ENCODE results near the gene C11orf58. TPM values are rescaled to one million over a fixed set of nuclear protein-coding genes. Genes with fewer than 3 reads are reported as not detected.

The C11orf58 gene
- 100 to 1,000 TPM; 104 to 111 TPM for total RNA-seq

DNA sequence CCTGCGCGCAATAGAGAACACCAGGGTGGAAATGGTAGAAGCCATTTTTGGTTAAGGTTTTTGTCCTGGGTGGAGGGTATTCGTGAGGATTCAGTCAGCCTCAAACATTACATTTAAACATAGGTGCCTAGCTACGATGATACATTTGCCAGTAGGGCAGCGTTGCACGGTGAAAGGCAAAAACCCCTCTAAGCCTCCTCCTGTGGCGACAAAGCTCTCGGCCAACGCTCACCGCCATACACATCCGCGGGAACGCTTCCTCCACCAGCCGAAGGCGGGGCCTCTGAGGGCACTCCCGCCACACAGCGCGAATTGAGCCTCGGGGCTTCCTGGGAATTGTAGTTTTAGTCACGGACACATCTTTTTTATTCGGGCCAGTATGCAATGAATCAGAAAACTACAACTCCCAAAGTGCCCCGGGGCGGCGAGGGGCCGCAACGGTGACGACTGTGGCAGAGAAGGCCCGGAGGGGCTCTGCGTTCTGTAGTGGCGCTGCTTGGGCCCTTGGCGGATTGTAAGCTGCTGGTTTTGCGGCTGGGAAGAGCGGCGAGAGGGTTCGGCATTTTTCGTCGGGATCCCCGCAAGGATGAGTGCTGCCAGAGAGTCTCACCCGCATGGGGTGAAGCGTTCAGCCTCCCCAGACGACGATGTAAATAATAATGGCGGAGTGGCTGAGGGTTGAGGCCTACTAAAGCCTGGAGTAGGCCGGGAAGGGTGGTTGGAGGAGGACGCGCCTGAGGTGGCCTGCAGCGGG is at the start of gene C11orf58:
Gene C11orf58, plus strand, starts transcription at position 455 of the 754 bp plus-strand sequence. Its CDS starts 132 bp downstream, at position 587.
- Mint-ChIP-seq H3K9me3 (ENCODE audit: insufficient read depth) (no peaks in the 10 kb centered on the region), H3K27ac (peak within 1 kb of the TSS; percentile 80), H3K4me1 (ENCODE audit: low read depth) (peaks cover 17% of the 10 kb centered on the region), H3K27me3 (ENCODE audit: low read depth) (no peaks in the 10 kb centered on the region), H3K4me3 (no peak within 1 kb of the TSS), H3K36me3 (ENCODE audit: low read depth) (peaks cover 14% of the 10 kb centered on the region)
- DNase-seq = peak; percentile 96
- ChIA-PET CTCF (interaction anchor here (1.0 to 4.2 kb wide), 2 partner anchors 11 to 15 kb away, joined by 3 to 21 read pairs; no protein-coding TSS in a partner anchor), POLR2A (interaction anchor here (0.6 to 3.0 kb wide), 8 partner anchors 11 to 340 kb away, joined by 3 to 39 read pairs (median 5); partner anchors contain the start of gene RPS13)
- ATAC-seq = peak; percentile 98

DNA sequence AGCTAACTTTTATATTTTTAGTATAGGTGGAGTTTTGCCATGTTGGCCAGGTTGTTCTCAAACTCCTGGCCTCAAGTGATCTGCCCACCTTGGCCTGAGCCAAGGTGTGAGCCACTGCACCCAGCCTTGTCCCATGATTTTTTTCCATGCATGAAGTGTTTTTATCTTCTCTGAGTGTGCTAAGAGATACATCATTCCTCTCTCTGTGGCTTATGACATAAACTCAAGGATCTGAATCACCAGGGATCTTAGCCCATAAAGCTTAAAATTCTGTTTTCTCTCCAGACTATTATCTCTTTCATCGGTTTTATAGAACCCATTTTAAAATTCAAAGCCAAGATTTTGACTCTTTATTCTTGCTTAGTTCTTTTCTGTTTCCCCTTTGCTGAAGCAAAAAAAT is 48.4 kb upstream of the C11orf58 start:
- Mint-ChIP-seq H3K27me3 (ENCODE audit: low read depth) (peaks cover 6% of the 10 kb centered on the region), H3K27ac (no peak overlapping the region), H3K36me3 (ENCODE audit: low read depth) (no peaks in the 10 kb centered on the region), H3K4me1 (ENCODE audit: low read depth) (no peaks in the 10 kb centered on the region), H3K4me3 (no peak overlapping the region), H3K9me3 (ENCODE audit: insufficient read depth) (no peaks in the 10 kb centered on the region)
- ATAC-seq = no peak
- ChIA-PET CTCF (no interaction called here), POLR2A (no interaction called here)
- DNase-seq = no peak

DNA sequence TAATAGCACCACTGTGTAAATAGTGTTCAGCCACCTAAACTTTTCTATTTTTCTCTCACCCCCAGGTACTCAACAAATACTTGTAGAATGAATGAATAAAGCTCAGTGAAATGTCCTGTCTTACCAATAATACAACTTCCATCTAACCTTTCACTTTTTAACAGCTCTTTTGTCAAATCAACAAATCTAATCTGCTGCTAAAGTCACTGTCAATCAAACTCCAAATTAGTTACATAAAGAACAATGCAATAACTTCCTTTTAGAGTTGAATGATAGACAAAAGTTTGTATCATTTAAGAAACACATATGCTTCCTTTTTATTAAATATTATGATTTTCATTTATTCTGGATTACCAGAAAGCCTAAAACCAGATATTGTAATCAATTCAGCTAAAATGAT is 34.7 kb upstream of the C11orf58 start:
- H3K36me3 Mint-ChIP-seq (ENCODE audit: low read depth) = no peaks in the 10 kb centered on the region
- H3K4me3 Mint-ChIP-seq = no peak overlapping the region
- peaks cover 13% of the 10 kb centered on the region for H3K27me3 Mint-ChIP-seq (ENCODE audit: low read depth)
- ATAC-seq (no peak), DNase-seq (no peak)
- H3K4me1 Mint-ChIP-seq (ENCODE audit: low read depth) = no peaks in the 10 kb centered on the region
- POLR2A ChIA-PET = no interaction called here
- no peak overlapping the region for H3K27ac Mint-ChIP-seq
- CTCF ChIA-PET = no interaction called here
- H3K9me3 Mint-ChIP-seq (ENCODE audit: insufficient read depth) = no peaks in the 10 kb centered on the region

DNA sequence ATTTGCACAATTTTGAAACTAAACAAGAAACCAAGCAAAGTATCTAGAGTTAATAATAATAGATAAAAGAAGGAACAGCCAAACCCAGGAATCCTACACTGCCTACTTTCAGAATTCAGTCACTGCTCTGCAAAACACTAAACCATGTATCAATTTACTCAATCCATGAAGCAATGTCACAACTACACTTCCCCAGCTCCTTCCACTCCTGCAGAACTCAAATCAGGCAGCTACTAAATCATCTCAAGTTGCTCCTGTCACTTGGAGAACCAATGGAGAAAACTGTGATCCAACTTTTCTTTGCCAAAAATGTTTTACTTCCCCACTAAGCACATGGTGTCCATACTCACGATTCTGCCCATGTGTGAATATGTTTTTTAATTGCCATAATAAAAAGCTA is 24.9 kb upstream of the C11orf58 start:
- no peak for DNase-seq
- ChIA-PET CTCF (no interaction called here), POLR2A (interaction anchor here (0.6 kb wide), 1 partner anchor 942 kb away, joined by 3 read pairs; no protein-coding TSS in a partner anchor)
- H3K27ac Mint-ChIP-seq = no peak overlapping the region
- H3K4me1 Mint-ChIP-seq (ENCODE audit: low read depth) = no peaks in the 10 kb centered on the region
- H3K4me3 Mint-ChIP-seq = no peak overlapping the region
- no peaks in the 10 kb centered on the region for H3K36me3 Mint-ChIP-seq (ENCODE audit: low read depth)
- H3K27me3 Mint-ChIP-seq (ENCODE audit: low read depth) = peaks cover 10% of the 10 kb centered on the region
- ATAC-seq = no peak
- H3K9me3 Mint-ChIP-seq (ENCODE audit: insufficient read depth) = no peaks in the 10 kb centered on the region

DNA sequence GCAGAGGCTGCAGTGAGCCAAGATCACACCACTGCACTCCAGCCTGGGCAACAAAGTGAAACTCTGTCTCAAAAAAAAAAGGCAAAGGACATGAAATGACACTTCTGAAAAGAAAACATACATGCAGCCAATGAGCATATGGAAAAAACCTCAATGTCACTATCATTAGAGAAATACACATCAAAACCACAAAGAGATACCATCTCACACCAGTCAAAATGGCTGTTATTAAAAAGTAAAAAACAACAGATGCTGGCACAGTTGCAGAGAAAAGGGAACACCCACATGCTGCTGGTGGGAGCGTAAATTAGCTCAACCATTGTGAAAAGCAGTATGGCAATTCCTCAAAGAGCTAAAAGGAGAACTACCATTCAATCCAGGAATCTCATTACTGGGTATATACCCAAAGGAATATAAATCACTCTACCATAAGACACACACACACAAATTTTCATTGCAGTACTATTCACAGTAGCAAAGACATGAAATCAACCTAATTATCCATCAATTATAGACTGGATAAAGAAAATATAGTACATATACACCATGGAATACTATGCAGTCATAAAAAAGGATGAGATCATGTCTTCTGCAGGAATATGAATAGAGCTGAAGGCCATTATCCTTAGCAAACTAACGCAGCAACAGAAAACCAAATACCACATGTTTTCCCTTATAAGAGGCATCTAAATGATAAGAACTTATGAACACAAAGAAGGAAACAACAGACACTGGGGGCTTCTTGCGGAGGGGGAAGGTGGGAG is 15.7 kb upstream of the C11orf58 start:
- DNase-seq (no peak), ATAC-seq (no peak)
- no peaks in the 10 kb centered on the region for H3K27me3 Mint-ChIP-seq (ENCODE audit: low read depth)
- no peaks in the 10 kb centered on the region for H3K9me3 Mint-ChIP-seq (ENCODE audit: insufficient read depth)
- H3K4me1 Mint-ChIP-seq (ENCODE audit: low read depth) = no peaks in the 10 kb centered on the region
- CTCF ChIA-PET = no interaction called here
- POLR2A ChIA-PET = no interaction called here
- no peak overlapping the region for H3K27ac Mint-ChIP-seq
- no peaks in the 10 kb centered on the region for H3K36me3 Mint-ChIP-seq (ENCODE audit: low read depth)
- H3K4me3 Mint-ChIP-seq = no peak overlapping the region

DNA sequence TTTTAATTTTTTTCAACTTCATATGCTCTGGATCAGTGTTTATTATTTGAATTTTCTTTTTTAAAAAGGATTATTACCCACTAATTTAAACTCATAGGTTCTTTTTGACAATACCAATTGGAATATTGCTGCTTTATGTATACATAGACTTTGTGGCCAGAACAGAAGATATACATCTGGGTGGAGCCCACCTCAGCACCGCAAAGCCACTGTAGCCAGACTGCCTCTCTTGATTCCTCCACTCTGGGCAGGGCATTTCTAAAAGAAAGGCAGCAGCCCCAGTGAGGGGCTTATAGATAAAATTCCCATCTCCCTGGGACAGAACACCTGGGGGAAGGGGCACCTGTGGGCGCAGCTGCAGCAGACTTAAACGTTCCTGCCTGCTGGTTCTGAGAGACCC is 10.6 kb upstream of the C11orf58 start:
- ATAC-seq (no peak), DNase-seq (no peak)
- ChIA-PET POLR2A (no interaction called here), CTCF (no interaction called here)
- H3K36me3 Mint-ChIP-seq (ENCODE audit: low read depth) = no peaks in the 10 kb centered on the region
- H3K4me3 Mint-ChIP-seq = no peak overlapping the region
- H3K27ac Mint-ChIP-seq = no peak overlapping the region
- H3K9me3 Mint-ChIP-seq (ENCODE audit: insufficient read depth) = no peaks in the 10 kb centered on the region
- H3K4me1 Mint-ChIP-seq (ENCODE audit: low read depth) = no peaks in the 10 kb centered on the region
- peaks cover 13% of the 10 kb centered on the region for H3K27me3 Mint-ChIP-seq (ENCODE audit: low read depth)

DNA sequence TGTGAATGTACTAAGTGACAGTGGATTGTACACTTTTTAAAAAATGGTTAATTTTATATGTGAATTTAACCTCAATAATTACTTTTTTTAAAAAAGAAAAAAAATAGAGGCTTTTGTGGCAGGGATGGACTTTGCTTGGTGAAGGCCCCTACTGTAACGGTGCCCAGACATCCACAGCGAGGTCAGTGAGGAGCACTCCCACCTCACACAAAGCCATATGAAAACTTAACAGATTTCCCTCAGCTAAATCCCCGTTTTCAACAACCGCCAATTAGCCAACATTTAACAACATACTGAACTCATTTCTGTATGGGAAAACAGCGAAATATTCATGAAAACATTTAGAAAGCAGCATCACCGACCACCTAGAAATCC is 642 bp upstream of the C11orf58 start:
- Mint-ChIP-seq H3K27me3 (ENCODE audit: low read depth) (peaks cover 1% of the 10 kb centered on the region), H3K9me3 (ENCODE audit: insufficient read depth) (no peaks in the 10 kb centered on the region), H3K4me1 (ENCODE audit: low read depth) (peaks cover 13% of the 10 kb centered on the region), H3K36me3 (ENCODE audit: low read depth) (peaks cover 10% of the 10 kb centered on the region), H3K4me3 (no peak overlapping the region), H3K27ac (peak overlapping the region; percentile 80)
- ChIA-PET POLR2A (interaction anchor here (0.6 to 3.0 kb wide), 9 partner anchors 11 to 665 kb away, joined by 3 to 39 read pairs (median 5); partner anchors contain the start of gene RPS13), CTCF (interaction anchor here (4.2 kb wide), 1 partner anchor 12 kb away, joined by 21 read pairs; no protein-coding TSS in a partner anchor)
- peak; percentile 5 for ATAC-seq
- DNase-seq = no peak

DNA sequence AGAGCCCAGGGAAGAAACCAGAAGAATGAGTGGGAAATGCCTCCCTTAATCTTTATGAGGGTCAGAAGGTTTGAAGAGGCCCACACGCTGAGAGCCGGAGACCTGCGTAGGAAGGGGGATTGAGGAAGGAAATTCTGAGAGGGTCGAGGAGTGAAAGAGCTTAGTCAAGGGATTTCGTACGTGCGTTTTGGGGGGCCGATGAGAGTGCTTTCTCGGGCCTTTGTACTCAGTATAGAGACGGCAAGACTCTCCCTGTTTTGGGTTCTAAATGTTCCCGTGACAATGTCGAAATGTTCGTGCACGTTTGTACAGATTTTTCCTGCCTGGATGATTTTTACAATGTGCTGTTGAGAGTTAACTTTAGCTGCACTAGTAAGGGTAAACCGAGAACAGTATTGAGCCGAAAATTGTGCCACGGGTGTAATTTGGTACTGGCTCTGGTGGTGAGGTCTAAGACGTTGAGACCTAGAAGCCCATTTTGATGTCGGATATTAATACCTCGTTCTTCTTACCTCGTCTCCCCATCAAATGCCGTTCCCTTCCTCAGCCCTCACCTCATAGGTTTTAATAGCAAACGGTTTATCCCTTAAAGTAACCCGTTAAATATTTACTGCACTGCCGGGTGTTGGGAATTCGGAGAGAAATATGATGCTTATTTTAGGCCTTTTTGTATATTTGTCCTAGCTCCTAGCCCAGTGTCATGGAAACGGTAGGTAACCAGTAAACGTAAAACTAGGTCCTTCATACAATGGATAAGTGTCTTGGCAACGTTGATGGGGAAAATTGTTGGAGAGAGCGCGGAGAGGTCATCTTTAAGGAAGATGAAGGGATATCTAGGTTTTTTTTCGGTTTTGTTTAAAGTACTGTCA is 734 bp downstream of the C11orf58 start:
- Mint-ChIP-seq H3K4me3 (no peak overlapping the region), H3K9me3 (ENCODE audit: insufficient read depth) (no peaks in the 10 kb centered on the region), H3K27me3 (ENCODE audit: low read depth) (no peaks in the 10 kb centered on the region), H3K36me3 (ENCODE audit: low read depth) (peaks cover 17% of the 10 kb centered on the region), H3K4me1 (ENCODE audit: low read depth) (peaks cover 20% of the 10 kb centered on the region), H3K27ac (no peak overlapping the region)
- POLR2A ChIA-PET = interaction anchor here (1.7 to 3.0 kb wide), 3 partner anchors 10 to 339 kb away, joined by 5 to 39 read pairs (median 12); partner anchors contain the start of gene RPS13
- ATAC-seq = peak; percentile 4
- CTCF ChIA-PET = interaction anchor here (1.0 to 4.2 kb wide), 2 partner anchors 11 to 14 kb away, joined by 3 to 21 read pairs; no protein-coding TSS in a partner anchor
- DNase-seq = no peak

DNA sequence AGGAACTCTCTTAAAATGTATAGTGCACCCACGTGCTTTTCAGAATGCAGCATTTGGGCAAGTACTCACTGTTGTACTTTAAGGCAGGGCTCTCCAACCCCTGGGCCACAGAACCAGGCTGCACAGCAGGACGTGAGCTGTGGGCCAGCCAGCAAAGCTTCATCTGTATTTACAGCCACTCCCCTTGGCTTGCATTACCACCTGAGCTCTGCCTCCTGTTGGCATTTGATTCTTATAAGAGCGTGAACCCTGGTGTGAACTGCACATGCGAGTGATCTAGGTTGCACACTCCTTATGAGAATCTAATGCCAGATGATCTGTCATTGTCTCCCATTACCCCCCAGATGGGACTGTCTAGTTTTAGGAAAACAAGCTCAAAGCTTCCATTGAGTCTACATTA is 3.0 kb downstream of the C11orf58 start:
- no peak for ATAC-seq
- no peaks in the 10 kb centered on the region for H3K9me3 Mint-ChIP-seq (ENCODE audit: insufficient read depth)
- H3K27ac Mint-ChIP-seq = no peak overlapping the region
- CTCF ChIA-PET = interaction anchor here (0.9 kb wide), 1 partner anchor 128 kb away, joined by 3 read pairs; no protein-coding TSS in a partner anchor
- peaks cover 26% of the 10 kb centered on the region for H3K4me1 Mint-ChIP-seq (ENCODE audit: low read depth)
- peaks cover 40% of the 10 kb centered on the region for H3K36me3 Mint-ChIP-seq (ENCODE audit: low read depth)
- no peak overlapping the region for H3K4me3 Mint-ChIP-seq
- no peaks in the 10 kb centered on the region for H3K27me3 Mint-ChIP-seq (ENCODE audit: low read depth)
- no peak for DNase-seq
- POLR2A ChIA-PET = interaction anchor here (0.6 kb wide), 1 partner anchor 20 kb away, joined by 3 read pairs; no protein-coding TSS in a partner anchor

DNA sequence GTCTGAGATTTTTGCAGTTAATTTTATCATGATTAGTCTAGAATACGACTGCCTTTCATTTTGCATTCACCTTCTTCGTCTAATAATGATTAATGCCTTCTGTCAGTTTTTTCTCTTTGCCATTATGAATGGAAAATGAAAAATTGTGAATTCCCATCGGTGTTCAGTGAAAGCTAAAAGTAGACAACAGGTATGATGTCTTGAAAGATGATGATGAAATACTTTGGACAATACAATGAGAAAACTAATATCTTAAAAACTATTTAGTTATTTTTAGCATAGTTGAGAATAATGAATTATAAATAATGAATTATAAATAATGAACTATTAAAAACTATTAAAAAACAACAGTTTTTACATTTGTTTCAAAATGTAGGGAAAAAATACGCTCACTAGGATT is 5.0 kb downstream of the C11orf58 start:
- Mint-ChIP-seq H3K9me3 (ENCODE audit: insufficient read depth) (no peaks in the 10 kb centered on the region), H3K4me3 (no peak overlapping the region), H3K4me1 (ENCODE audit: low read depth) (peaks cover 26% of the 10 kb centered on the region), H3K36me3 (ENCODE audit: low read depth) (peaks cover 52% of the 10 kb centered on the region), H3K27ac (no peak overlapping the region), H3K27me3 (ENCODE audit: low read depth) (no peaks in the 10 kb centered on the region)
- DNase-seq (no peak), ATAC-seq (no peak)
- ChIA-PET POLR2A (no interaction called here), CTCF (no interaction called here)

DNA sequence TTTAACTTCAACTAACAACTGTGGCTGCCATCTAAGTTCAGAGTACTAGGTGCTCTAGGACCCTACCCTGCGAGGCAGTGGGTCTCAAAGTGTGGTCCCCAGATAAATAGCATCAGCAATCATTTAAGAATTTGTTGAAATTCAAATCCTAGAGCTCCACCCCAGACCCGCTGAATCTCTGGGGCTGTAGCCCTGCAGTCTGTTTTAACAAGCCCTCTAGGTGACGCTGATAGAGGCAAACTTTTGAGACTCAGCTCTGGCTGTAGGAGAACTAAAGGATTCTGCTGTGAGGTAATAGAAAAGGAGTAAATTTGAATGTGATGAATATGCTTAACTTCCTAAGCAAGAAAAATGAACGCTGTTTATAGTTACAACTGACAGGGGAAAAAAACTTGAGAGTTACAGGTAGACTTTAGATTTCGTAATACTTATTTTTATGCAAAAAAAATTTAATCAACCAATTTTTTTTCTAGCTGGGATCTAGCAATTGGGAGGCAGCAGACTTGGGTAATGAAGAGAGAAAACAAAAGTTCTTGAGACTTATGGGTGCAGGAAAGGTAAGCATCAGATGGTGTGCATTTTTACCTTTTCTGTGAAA is 5.8 kb downstream of the C11orf58 start:
- CTCF ChIA-PET = no interaction called here
- no peak overlapping the region for H3K27ac Mint-ChIP-seq
- peaks cover 54% of the 10 kb centered on the region for H3K36me3 Mint-ChIP-seq (ENCODE audit: low read depth)
- no peak for DNase-seq
- no peak for ATAC-seq
- POLR2A ChIA-PET = no interaction called here
- H3K27me3 Mint-ChIP-seq (ENCODE audit: low read depth) = no peaks in the 10 kb centered on the region
- no peak overlapping the region for H3K4me3 Mint-ChIP-seq
- no peaks in the 10 kb centered on the region for H3K9me3 Mint-ChIP-seq (ENCODE audit: insufficient read depth)
- peaks cover 26% of the 10 kb centered on the region for H3K4me1 Mint-ChIP-seq (ENCODE audit: low read depth)

All from activated CD8-positive, alpha-beta T cell treated with anti-CD3 and anti-CD28 coated beads, Interleukin-2, amount 10 ng/mL, durations not matched to agents 7 days and 5 days (primary cell).